HL-60 (cell line): ENCODE measurements around the gene MLN.

Experiments used
- DNase-seq, 2 experiments: peaks; one replicate each; pipeline ENCODE4 v3.0.0-alpha.2; 2010 to 2020; ENCODE audit warnings: low read depth in 1 of 2, low spot score in 1 of 2
- H3K27ac ChIP-seq: fragments of 250-450 bp; sonication (Bioruptor Pico); replicated peaks from 2 replicates; pipeline ENCODE4 v1.5.1; 2020; ENCODE audit warnings: mild to moderate bottlenecking, moderate library complexity
- H3K27me3 ChIP-seq: fragments of 250-450 bp; sonication (Bioruptor Pico); 2 replicates; pipeline ENCODE4 v1.5.1; 2021; ENCODE audit warnings: mild to moderate bottlenecking, moderate library complexity; ENCODE audit not compliant: insufficient read depth, poor library complexity, severe bottlenecking
- H3K4me3 ChIP-seq: replicated peaks from 2 replicates; pipeline ENCODE4 v1.5.1; 2011; ENCODE audit warnings: mild to moderate bottlenecking, control low read depth, low read length; ENCODE audit not compliant: insufficient read depth
- GABPA ChIP-seq: IDR thresholded peaks from 2 replicates; pipeline ENCODE4 v1.6.1; 2012; ENCODE audit warnings: low read depth
- POLR2AphosphoS5 ChIP-seq: IDR thresholded peaks from 2 replicates; pipeline ENCODE4 v1.6.1; 2012; ENCODE audit warnings: low read depth
- SPI1 ChIP-seq: IDR thresholded peaks from 2 replicates; pipeline ENCODE4 v1.6.1; 2012; ENCODE audit warnings: low read depth, mild to moderate bottlenecking, borderline replicate concordance
- TF ChIP-seq, protein P1 (sequence below): IDR thresholded peaks from one replicate; pipeline ENCODE4 v1.5.1; 2011; ENCODE audit warnings: low read length, control low read depth, inconsistent platforms; ENCODE audit not compliant: insufficient read depth
- TF ChIP-seq, protein P2 (sequence below): IDR thresholded peaks from 2 replicates; pipeline ENCODE4 v1.6.1; 2012; ENCODE audit warnings: low read depth; ENCODE audit not compliant: insufficient replicate concordance

Gene MLN

DNA sequence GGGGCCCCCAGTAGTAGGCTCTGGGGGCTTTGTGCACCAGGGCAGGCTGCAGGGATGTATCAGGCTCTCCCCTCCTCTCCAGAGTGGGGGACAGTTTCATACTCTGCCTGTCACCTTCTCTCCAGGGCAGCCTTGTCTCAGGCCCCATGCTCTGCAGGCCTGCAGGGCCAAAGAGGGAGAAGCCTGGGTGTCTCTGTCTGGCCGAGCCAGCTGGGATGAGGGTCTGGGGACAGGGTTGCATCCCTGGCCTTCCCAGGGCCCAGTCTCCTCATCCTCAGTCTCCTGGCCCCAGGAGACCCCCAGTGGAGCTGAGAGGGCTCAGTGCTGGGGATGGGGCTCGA, 42.3 kb downstream of the MLN start:
- no peak overlapping the region for H3K4me3 ChIP-seq
- H3K27ac ChIP-seq: no peak overlapping the region
- no peak for DNase-seq
- TF ChIP-seq POLR2AphosphoS5: no peak
- TF ChIP-seq, protein P1, sequence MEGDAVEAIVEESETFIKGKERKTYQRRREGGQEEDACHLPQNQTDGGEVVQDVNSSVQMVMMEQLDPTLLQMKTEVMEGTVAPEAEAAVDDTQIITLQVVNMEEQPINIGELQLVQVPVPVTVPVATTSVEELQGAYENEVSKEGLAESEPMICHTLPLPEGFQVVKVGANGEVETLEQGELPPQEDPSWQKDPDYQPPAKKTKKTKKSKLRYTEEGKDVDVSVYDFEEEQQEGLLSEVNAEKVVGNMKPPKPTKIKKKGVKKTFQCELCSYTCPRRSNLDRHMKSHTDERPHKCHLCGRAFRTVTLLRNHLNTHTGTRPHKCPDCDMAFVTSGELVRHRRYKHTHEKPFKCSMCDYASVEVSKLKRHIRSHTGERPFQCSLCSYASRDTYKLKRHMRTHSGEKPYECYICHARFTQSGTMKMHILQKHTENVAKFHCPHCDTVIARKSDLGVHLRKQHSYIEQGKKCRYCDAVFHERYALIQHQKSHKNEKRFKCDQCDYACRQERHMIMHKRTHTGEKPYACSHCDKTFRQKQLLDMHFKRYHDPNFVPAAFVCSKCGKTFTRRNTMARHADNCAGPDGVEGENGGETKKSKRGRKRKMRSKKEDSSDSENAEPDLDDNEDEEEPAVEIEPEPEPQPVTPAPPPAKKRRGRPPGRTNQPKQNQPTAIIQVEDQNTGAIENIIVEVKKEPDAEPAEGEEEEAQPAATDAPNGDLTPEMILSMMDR: no peak
- no peak for TF ChIP-seq GABPA
- TF ChIP-seq, protein P2, sequence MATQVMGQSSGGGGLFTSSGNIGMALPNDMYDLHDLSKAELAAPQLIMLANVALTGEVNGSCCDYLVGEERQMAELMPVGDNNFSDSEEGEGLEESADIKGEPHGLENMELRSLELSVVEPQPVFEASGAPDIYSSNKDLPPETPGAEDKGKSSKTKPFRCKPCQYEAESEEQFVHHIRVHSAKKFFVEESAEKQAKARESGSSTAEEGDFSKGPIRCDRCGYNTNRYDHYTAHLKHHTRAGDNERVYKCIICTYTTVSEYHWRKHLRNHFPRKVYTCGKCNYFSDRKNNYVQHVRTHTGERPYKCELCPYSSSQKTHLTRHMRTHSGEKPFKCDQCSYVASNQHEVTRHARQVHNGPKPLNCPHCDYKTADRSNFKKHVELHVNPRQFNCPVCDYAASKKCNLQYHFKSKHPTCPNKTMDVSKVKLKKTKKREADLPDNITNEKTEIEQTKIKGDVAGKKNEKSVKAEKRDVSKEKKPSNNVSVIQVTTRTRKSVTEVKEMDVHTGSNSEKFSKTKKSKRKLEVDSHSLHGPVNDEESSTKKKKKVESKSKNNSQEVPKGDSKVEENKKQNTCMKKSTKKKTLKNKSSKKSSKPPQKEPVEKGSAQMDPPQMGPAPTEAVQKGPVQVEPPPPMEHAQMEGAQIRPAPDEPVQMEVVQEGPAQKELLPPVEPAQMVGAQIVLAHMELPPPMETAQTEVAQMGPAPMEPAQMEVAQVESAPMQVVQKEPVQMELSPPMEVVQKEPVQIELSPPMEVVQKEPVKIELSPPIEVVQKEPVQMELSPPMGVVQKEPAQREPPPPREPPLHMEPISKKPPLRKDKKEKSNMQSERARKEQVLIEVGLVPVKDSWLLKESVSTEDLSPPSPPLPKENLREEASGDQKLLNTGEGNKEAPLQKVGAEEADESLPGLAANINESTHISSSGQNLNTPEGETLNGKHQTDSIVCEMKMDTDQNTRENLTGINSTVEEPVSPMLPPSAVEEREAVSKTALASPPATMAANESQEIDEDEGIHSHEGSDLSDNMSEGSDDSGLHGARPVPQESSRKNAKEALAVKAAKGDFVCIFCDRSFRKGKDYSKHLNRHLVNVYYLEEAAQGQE: no peak
- TF ChIP-seq SPI1: no peak
- H3K27me3 ChIP-seq: peaks cover 9% of the 10 kb centered on the region

DNA sequence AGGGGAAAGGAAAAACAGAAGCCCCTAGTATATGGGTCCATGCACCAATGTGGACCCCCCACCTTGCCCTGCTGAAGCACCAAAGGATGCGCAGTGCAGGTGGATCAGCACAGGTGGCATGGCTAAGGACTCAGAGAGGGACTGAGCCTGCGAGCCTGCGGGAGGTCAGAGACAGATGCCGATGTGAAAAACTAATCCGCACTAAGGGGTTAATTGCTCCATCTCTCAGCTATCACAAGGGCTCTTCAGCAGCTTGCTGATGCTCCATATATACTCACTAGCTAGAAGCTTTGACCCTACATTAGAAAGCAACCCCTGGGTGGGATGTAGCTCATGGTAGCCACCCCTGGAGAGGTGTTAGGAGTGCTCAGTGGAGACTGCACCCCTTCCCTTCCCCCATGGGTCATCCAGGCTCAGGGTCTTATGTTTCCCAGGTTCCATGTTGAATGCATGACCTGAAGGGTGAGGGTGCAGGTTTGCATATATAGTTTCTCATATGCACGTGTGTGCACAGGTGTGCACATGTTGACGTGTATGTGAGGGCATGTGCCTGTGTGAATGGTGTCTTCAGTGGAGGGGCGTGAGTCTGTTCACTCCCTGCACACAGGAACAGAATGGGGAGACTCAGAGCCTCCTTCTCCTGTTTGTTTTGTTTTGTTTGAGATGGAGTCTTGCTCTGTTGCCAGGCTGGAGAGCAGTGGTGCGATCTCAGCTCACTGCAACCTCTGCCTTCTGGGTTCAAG, 43.7 kb downstream of the MLN start:
- peaks cover 9% of the 10 kb centered on the region for H3K27me3 ChIP-seq
- no peak for DNase-seq
- H3K4me3 ChIP-seq: no peak overlapping the region
- no peak overlapping the region for H3K27ac ChIP-seq
- TF ChIP-seq, protein P2: no peak
- TF ChIP-seq, protein P1: no peak
- TF ChIP-seq SPI1 (no peak), GABPA (no peak), POLR2AphosphoS5 (no peak)

DNA sequence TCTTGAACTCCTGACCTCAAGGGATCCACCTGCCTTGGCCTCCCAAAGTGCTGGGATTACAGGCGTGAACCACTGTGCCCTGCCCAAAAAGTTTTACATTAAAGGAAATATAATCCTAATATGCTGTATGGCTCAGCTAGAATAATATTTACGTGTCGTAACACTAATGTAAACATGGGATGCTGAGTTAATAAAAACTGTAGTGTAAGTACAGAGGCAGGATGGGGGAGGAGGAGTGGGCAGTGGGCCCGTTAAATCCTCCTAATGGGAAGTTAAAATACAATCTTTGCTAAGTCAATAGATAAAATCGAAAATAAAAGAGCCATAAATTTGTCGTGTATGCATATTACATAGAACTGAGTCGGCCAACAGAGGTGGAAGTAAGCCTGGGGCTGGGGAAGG, 45.0 kb downstream of the MLN start:
- Histone ChIP-seq H3K4me3 (no peak overlapping the region), H3K27me3 (peaks cover 9% of the 10 kb centered on the region), H3K27ac (no peak overlapping the region)
- TF ChIP-seq SPI1: no peak
- no peak for TF ChIP-seq POLR2AphosphoS5
- no peak for DNase-seq

DNA sequence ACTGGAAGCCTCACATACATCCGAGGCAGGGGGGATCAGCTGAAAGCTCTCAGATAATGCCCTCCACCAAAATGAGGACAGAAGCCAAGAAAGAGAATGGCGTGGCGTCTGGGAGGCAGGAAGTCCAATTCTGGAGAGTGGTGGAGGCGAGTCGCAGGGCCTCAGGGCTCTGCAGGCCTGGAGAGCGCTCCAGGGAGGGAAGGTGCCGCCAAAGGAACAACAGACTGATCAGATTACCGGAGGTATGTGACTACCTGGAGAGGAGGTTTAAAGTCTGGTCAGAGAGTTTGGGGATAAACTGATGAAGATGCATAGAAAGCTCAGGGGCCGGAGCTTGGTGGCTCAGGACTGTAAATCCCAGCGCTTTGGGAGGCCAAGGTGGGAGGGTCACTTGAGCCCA, 45.9 kb downstream of the MLN start:
- H3K27ac ChIP-seq: no peak overlapping the region
- TF ChIP-seq, protein P2: no peak
- no peak for TF ChIP-seq POLR2AphosphoS5
- TF ChIP-seq SPI1: no peak
- TF ChIP-seq GABPA: no peak
- TF ChIP-seq, protein P1: no peak
- peaks cover 9% of the 10 kb centered on the region for H3K27me3 ChIP-seq
- H3K4me3 ChIP-seq: no peak overlapping the region
- no peak for DNase-seq
